GM18505 (cell line): ENCODE data around the gene HIF3A.

Source experiments
- ATAC-seq: cut with Tn5 transposase; IDR thresholded peaks from one replicate; pipeline ENCODE4 v1.9.1; 2021; ENCODE audit not compliant: unreplicated experiment
- POLR2A ChIP-seq: IDR thresholded peaks from 4 replicates; pipeline ENCODE4 v1.6.1; 2011; ENCODE audit warnings: borderline replicate concordance; ENCODE audit not compliant: insufficient read depth, insufficient read length; ENCODE audit errors: extremely low read depth

The HIF3A gene

GRCh38 chr19:46384396-46384795 is 87.6 kb downstream of the HIF3A start:
- TF ChIP-seq POLR2A, result no peak
- ATAC-seq, result no peak

GRCh38 chr19:46385636-46386035 is 88.8 kb downstream of the HIF3A start:
- no peak for ATAC-seq
- TF ChIP-seq POLR2A, result no peak

GRCh38 chr19:46386151-46386550 is 89.3 kb downstream of the HIF3A start:
- no peak for ATAC-seq
- TF ChIP-seq POLR2A, result no peak

GRCh38 chr19:46386996-46387712 is 90.3 kb downstream of the HIF3A start:
- no peak for TF ChIP-seq POLR2A
- no peak for ATAC-seq

- ATAC-seq, result no peak
- no peak for TF ChIP-seq POLR2A
These were observed 90.9 kb downstream of the HIF3A start for GRCh38 chr19:46387713-46388130.

- no peak for TF ChIP-seq POLR2A
These were observed 91.7 kb downstream of the HIF3A start for GRCh38 chr19:46388311-46389095.

GRCh38 chr19:46390121-46390858 is 93.4 kb downstream of the HIF3A start:
- no peak for ATAC-seq
- no peak for TF ChIP-seq POLR2A

More at GRCh38 chr19:46388311-46389095, 91.7 kb downstream of the HIF3A start:
- no peak for ATAC-seq

- TF ChIP-seq POLR2A, result no peak
- no peak for ATAC-seq
These were observed 94.0 kb downstream of the HIF3A start for GRCh38 chr19:46390866-46391265.

- no peak for TF ChIP-seq POLR2A
- no peak for ATAC-seq
These were observed 94.7 kb downstream of the HIF3A start for GRCh38 chr19:46391296-46392251.

- ATAC-seq, result no peak
- TF ChIP-seq POLR2A, result no peak
These were observed 95.5 kb downstream of the HIF3A start for GRCh38 chr19:46392252-46392801.

- ATAC-seq, result no peak
- TF ChIP-seq POLR2A, result no peak
These were observed 96.0 kb downstream of the HIF3A start for GRCh38 chr19:46392837-46393236.
